ENCODE results near the gene NDUFS2.

Gene NDUFS2

DNA sequence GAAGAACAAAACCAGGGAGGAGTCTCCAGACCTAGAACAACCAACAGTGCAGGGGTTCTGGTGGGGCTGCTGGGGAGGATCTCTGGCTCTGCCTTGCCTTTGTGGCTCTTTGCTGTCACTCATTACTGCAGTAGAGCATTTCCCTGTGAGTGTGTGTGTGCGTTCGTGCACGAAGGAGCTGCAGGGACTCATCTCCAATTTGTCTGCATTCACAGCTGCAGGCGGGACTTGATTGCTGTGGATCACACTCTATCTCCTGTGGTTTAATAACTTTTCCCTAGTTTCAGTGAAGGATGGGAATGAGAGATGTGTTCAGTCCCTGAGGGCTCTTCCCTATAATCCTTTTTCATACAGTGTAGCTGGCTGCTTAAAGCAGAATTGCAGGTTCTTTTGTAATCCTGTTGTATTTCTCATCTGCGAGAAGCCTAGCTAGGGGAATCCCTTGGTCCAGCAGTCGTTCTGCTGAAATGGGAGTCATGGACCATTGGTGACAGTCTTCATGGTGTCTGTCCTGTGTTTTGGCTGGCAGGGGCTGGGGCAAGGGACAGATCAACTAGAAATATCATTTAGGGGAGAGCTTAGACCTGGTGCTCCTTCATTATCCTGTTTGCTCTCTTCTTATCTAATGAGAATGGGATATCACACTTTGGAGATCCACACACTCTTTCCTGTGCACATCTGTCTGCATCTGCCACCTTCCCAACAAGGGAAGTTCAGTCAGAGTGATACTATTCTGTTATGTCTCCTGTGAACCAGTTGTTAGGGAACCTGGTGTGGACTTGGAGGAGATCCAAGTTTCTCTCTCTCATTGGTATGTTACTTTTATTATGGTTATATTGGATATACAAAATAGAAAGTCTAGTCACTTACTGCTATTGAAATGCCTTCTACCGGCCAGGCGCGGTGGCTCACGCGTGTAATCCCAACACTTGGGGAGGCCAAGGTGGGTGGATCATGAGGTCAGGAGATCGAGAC, 59.4 kb downstream of the NDUFS2 start:
- no peaks in the 10 kb centered on the region for H3K9me3 ChIP-seq (ENCODE audit: control insufficient read depth, insufficient read depth, low read length)
- H3K27me3 ChIP-seq (ENCODE audit: control insufficient read depth, insufficient read depth, low read length): peaks cover 11% of the 10 kb centered on the region; the same call in 1 of the 2 replicates
- WGBS (ENCODE audit: insufficient coverage, insufficient read length): no CpG with 5 or more reads among the region's 12 CpGs
- DNase-seq (ENCODE audit: low read depth, low spot score): no peak
- no peaks in the 10 kb centered on the region for H3K36me3 ChIP-seq (ENCODE audit: control insufficient read depth, insufficient read depth, low read length)
- no peak overlapping the region for H3K27ac ChIP-seq (ENCODE audit: low read length)
- H3K4me1 ChIP-seq (ENCODE audit: control insufficient read depth, insufficient read depth, low read length): no peaks in the 10 kb centered on the region
- H3K4me3 ChIP-seq (ENCODE audit: low read length): no peak overlapping the region

Data from iPS DF 6.9 (cell line).